ENCODE results near the gene NBDY.

NBDY gene

GRCh38 chrX:56785442-56785841, 56.4 kb downstream of the NBDY start:
- no peak for DNase-seq (ENCODE audit: low spot score)

- no peak for DNase-seq (ENCODE audit: low spot score)
These were observed 58.1 kb downstream of the NBDY start for GRCh38 chrX:56786889-56787733.

- DNase-seq (ENCODE audit: low spot score): no peak
These were observed 58.7 kb downstream of the NBDY start for GRCh38 chrX:56787734-56788152.

GRCh38 chrX:56788229-56788628, 59.2 kb downstream of the NBDY start:
- DNase-seq (ENCODE audit: low spot score): peak; percentile 49

GRCh38 chrX:56788717-56789122, 59.7 kb downstream of the NBDY start:
- DNase-seq (ENCODE audit: low spot score): peak; percentile 45

- DNase-seq (ENCODE audit: low spot score): no peak
These were observed 60.6 kb downstream of the NBDY start for GRCh38 chrX:56789518-56790070.

- DNase-seq (ENCODE audit: low spot score): no peak
These were observed 61.7 kb downstream of the NBDY start for GRCh38 chrX:56790778-56791177.

- DNase-seq (ENCODE audit: low spot score): no peak
These were observed 62.4 kb downstream of the NBDY start for GRCh38 chrX:56791456-56791855.

- DNase-seq (ENCODE audit: low spot score): peak; percentile 0
These were observed 63.4 kb downstream of the NBDY start for GRCh38 chrX:56792270-56793111.

- DNase-seq (ENCODE audit: low spot score): no peak
These were observed 64.0 kb downstream of the NBDY start for GRCh38 chrX:56793112-56793430.

GRCh38 chrX:56793521-56794320, 64.7 kb downstream of the NBDY start:
- peak; percentile 6 for DNase-seq (ENCODE audit: low spot score)

GRCh38 chrX:56794404-56795230, 65.6 kb downstream of the NBDY start:
- no peak for DNase-seq (ENCODE audit: low spot score)

- DNase-seq (ENCODE audit: low spot score): no peak
These were observed 66.3 kb downstream of the NBDY start for GRCh38 chrX:56795309-56795868.

GRCh38 chrX:56796641-56797395, 67.8 kb downstream of the NBDY start:
- DNase-seq (ENCODE audit: low spot score): no peak

- DNase-seq (ENCODE audit: low spot score): no peak
These were observed 68.7 kb downstream of the NBDY start for GRCh38 chrX:56797574-56798338.

GRCh38 chrX:56798339-56798711, 69.3 kb downstream of the NBDY start:
- DNase-seq (ENCODE audit: low spot score): no peak

- no peak for DNase-seq (ENCODE audit: low spot score)
These were observed 70.1 kb downstream of the NBDY start for GRCh38 chrX:56798866-56799758.

- no peak for DNase-seq (ENCODE audit: low spot score)
These were observed 71.3 kb downstream of the NBDY start for GRCh38 chrX:56800307-56800706.

Data from Ammon's horn (tissue), 1 donor.